Stimulated activated CD8-positive, alpha-beta memory T cell treated with anti-CD3 and anti-CD28 coated beads, Interleukin-12 subunit alpha, Interleukin-12 subunit beta, amount 100 ng/mL, for 24 hours (primary cell): ENCODE results near the gene VDAC1.

Source experiments
- DNase-seq: peaks from one replicate; pipeline ENCODE4 v3.0.0-alpha.2; 2020; ENCODE audit errors: extremely low read depth

The VDAC1 gene

DNA sequence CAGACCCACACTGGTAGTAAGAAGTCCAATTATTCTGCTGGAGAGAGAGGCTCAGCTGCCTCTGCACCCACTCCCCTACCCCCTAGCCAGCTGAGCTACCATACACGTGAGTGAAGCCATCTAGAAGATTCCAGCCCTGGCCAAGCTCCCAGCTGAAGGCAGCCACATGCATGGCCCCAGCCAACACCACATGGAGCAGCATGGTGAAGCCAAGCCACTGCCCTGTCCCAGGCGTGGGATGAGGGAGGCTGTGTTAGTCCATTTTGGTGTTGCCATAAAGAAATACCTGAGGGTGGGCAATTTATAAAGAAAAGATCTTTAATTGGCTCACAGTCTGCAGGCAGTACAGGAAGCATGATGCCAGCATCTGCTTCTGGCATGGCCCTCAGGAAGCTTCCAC, 20.0 kb upstream of the VDAC1 start:
- DNase-seq: no peak

DNA sequence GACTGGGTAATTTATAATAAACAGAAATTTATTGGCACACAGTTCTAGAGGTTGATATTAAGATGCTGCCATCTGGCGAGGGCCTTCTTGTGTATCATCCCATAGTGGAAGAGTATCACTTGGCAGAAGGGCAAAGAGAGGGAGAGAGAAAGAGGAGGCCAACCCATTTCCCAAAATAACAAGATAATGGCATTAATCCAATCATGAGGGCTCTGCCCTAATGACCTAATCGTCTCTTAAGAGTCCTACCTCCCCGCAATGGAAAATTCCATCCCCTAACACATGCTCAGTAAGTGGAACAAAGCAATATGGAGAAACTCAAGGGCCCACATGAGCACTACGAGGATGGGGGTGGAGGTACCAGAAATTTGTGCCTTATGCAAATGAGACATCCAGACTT, 17.6 kb upstream of the VDAC1 start:
- DNase-seq: no peak

DNA sequence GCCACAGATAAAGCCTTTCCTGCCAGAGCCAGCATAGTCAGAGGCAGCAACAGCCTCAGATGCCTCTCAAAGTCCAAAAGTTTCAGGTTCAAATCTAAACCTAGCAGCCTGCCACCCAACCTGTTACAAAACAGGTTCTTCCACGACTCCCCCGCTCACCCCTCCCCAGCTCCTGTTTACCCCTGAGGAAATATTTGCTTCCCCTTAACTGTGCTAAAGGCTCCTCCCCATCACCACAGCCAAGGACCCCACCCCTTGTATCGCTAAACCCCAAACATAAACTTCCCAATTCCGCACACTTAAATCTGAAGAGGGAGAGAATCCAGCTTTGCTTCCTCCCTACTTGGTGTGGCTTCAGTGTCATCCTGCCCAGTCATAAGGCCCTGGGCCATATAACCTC, 15.4 kb upstream of the VDAC1 start:
- DNase-seq: no peak

DNA sequence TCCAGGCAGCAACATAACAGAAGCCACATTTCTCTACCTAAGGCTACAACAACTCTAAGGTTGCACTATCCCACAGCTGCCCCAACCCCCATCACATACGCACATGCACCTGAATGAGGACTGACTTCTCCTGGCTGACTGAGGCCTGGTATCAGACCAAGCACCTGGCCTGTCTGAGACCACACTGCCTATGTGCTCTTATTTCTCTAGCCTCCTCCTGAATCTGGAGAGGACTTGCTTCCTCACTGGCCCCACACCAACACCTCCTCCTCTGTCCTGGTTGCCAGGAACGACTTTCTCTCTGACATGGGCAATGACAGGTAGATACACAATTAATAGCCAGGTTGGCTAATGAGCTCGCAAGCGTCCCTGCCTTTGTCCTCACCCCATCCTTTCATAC, 14.9 kb upstream of the VDAC1 start:
- DNase-seq: no peak

DNA sequence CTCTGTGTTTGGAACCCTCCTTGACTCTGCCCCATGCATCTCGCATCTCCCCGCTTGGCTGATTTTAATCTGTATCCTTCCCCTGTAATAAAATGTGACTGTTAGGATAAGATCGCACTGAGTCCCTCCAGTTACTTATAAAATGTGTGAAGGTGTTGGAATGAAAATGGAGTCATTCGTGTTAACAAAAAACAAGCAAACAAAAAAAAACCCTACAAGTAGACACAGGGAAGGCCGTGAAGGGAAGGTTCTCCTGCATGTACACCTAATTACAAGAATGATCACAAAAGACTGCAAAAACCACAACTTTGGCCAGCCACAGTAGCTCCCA, 14.2 kb upstream of the VDAC1 start:
- no peak for DNase-seq

DNA sequence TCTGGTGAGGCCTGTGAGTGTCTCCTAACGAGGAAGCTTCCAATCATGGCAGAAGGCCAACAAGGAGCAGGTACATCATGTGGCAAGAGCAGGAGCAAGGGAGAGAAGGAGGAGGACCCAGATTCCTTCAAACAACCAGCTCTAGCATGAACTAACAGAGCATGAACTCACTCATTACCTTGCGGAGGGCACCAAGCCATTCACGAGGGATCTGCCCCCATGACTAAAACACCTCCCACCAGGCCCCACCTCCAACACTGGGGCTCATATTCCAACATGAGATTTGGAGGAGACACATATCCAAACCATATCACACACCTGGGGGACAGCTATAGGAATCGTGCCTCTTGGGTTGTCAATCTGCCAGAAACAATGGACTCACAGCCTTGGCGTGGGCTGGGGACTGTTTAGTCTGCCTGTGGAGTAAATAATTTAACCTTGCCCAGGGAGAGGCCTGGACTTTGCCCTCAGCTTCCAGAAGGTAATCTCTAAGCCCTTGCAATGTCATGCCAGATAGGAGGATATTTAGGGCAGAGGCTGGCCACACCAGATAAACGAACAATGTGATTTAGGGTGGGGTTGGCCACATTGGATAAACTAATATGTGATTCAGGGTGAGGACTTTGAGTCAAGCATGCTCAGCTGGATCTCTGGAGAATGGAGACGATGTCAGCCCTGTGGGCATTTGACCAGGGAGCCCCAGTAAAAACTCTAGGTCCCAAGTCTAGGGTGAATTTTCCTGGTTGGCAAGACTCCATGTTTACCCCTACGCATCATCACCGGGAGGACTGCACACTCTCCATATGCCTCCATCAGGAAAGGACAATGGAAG, 13.6 kb upstream of the VDAC1 start:
- DNase-seq: no peak

DNA sequence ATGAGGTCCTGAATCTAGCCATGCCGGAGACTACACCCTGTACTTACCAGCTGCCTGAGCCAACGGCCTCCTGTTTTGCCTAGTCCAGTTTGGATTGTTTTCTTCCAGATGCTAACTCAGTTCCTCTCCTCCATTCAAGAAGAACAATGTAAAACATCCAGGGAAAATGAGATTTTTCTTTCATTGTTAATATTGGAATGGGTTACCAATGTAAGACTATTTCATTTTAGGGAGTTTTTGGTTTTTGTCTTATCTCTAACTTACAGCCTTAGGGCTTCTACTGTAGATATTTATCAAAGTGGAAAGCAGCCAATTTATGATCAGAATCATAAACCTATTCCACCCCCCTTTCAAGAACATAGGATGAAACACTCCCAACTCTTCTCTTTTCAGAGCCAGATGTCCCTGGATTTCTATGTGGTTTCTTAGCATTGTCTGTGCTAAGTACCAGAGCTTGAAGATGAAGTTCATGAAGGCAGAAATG, 3.5 kb upstream of the VDAC1 start:
- no peak for DNase-seq

DNA sequence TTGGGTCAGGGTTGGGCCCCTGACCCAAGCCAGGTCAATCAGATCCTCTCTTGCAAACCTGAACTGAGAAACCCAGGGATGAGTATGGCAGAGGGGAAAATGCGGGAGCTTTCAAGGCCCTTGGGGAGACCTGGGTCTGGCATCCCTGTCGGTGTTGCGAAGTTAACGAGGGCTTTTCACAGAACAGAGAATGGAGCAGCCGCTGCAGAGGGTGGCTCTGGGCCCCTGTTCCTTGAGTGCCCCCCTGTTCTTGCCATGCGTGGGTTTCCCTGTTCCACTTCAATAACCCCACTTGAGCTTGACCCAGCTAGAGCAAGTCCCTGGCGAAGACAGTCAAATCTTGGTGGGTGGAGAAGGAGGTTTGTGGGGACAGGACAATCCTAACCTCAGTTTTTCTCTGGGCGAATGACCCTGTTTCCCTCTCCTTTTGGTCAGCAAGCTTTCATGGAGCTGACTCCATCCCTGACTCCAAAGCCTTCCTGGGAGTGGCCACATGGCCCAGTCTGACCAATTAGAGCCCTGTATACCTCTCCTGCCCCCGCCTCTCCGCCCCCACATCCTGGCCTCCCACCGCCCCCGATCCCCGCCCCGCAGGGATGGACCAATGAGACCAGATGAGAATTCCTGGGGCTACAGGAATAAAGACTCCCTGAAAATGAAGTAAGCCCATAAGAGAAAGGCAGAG, 2.9 kb upstream of the VDAC1 start:
- DNase-seq: no peak

DNA sequence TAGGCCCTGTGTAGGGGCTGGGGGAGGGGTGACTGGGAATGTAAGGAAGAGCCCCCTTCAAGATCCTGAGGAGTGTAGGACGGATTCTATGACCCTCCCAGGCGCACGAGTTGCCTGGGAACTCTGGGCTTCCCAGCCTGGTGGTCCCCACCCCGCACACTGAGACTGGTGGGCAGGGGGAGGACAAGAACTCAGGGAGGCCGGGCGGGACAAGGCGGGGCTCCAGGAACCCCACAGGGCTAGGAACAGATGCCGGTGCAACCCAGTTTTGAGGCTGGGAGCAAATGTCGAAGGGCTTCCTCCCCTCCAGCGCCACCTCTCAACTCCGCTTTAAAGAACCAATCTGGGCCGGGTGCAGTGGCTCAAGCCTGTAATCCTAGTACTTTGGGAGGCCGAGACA, 1.3 kb upstream of the VDAC1 start:
- no peak for DNase-seq

DNA sequence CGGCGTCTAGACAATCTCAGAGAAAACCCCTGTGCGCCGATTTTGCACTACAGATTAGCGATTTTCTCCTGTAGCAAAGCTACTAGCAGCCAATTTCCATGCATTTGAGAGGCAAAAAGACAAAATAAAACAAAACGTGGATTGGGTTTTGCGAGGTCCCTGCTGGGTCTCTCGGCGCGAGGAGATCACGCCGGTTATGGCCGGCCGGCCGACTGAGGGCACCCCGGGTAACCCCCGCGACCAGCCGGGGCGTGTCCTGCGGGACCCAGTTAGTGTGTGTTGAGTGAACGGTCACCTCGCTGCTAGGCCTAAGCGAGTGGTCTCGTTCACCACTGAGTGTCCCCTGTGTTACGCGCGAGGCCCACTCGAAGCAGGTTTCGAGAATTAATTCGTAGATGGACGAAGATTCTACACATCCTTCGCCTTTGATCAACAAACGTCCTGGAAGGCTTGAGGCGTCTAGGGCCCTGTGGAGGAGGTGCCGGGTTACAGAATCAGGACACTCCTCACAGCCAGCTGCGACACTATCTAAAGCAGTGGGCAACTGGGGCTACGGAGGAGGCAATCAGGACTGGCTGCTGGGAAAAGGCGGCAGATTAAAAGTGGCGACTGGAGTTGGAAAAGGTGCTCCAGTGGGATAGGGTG, 764 bp upstream of the VDAC1 start:
- no peak for DNase-seq

DNA sequence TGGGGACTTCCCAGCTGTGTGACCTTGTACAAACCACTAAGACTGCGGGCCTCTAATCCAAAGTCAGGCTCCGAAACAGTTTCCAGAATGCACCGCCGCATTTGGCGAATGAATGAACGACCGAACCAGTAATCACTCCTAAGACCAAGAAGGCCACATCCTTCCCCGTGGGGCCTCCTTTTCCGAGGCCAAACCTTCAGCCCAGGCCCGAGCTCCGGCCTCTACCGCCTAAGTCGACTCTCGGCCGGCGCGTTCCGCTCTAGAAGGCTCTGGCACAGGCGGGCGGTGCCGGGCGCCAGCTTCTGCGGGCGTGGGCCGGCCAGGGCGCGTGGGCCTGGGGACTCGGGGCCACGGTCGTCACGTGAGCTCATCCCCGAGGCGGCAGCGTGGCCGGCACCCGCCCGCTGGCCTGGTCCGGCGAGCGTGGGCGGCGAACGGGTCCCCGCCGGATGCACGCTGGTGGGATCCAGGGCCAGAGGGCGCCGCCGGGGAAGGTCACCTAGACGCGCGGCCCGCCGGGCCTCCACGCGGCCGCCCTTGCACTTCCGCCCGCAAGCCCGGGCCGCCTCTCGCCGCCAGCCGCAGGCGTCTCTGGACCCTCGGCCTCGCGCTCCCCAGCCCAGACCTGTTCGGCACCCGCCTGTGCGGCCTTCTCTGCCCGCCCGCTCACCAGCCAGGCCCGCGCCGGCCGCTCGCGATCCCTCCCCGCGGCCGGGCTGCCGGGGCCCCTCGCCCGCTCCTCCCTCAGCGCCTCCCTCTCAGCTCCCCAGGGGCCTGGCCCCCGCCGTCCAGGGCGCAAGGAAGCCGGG, 754 bp downstream of the VDAC1 start:
- peak; percentile 23 for DNase-seq

DNA sequence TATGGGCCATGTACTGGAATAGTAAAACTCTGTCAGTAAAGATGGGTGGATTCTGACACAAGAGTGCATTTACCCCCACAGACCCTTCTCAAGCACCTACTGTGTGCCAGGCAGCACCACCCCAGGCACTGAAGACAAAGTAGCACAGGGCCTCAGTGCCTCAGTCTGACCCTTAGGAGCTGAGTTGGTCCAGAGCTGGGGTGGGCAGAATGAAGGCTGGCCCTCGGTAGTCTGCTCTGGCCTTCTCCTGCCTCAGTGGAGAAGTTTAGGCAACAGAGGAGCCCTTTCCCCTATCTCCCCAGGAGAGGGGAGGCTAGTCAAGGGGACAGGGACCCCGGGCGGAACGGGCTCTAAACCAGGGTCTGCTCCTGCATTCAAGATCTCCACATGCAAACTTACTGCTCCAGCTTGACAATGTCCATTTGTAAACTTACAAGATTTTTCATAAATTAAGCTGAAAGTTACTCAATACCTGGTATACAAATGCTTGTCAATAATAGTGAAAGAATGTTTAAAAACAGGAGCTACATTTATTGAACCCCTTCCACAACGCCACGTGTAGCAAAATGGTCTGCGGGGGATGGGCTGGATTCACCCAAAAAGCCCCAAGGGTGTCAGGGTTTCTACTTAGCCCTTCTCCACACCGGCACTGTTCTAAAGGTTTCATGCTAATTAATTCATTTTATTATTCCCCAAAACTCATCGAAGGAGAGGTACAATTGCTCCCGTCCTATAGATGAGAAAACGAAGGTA, 1.5 kb downstream of the VDAC1 start:
- DNase-seq: no peak

DNA sequence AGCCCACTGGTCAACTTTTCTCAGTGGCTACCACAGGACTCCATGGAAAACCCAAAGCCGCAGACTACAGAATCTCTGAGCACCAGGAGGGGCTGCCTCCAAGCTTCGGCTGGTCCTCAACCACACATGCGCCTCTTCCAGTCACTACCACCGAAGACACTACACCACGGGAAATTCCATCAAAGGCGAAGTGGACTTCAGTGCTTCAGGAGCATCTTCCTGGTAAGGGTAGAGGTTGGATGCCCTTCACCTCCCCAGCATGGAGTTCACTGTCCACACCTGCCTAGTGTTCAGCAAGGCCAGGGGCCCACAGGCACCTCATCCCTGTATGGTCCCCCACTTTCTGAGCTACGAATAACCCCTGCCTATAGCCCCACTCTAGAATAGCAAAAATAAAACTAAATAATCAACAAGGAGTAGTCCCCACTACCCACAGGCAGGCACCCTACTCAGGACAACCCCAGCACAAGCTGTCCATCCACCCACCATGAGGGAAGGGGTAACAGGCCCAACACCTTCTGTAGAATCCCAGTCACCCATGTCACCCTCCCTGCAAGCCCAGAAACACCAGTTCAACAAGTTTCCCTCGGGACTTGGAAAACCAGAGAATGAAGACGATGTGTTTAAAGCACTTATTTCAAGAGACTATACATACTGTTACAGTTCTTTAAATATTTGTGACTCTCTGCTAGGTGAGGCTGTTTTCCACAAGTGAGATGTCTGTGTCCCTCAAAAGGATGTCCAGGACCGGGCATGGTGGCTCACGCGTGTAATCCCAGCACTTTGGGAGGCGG, 2.6 kb downstream of the VDAC1 start:
- DNase-seq: no peak

DNA sequence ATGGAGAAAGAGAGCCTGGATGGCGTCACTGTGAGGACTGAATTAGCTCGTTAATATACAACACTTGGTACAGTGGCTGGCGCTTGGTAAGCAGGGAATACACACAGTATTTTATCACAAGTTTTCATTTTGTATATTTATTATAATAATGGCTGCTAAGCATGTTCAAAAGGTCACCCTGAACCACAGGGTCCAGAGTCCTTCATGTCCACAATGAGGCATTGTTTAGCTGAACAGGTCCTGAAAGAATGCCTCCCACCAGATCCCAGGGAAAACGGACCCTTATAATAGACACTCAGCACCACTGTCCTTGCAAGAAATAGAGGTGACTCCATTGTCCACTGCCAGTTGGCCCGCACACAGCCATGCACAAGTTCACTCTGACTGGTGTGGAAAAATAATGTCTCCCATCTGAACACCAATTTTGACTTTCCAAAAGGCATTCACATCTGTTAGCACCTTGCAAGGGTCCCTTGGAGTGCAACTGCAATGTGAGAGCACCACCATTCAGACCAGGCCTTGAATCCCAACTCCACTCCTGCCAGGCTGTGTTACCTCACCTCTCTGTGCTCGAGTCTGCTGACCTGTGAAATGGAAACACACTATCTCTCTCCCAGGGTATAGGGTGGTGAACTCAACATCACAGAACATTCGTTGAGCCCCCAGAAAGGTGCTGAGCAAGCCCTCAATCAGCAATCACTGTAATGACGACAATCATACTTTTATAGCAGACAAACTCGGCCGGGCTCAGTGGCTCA, 3.9 kb downstream of the VDAC1 start:
- no peak for DNase-seq

DNA sequence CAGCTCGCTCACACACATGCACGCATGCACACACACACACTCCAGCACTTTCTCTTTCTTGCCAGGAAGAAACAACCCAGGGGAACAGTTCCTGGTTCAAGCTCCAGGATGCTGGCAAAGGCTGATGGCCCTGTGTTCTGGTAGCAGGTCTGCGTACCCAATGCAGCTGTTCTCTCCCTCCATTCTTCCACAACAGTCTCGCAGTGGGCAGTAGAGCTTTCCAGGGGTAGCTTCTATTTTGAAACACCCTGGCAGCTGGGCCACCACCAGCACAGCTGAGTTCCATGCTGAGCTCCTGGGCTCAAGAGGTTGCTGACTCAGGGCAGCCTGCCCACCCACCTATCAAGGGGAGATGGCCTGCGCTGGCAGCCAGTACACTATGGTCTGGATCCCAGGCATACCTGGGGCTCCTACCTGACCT, 4.7 kb downstream of the VDAC1 start:
- DNase-seq: no peak

DNA sequence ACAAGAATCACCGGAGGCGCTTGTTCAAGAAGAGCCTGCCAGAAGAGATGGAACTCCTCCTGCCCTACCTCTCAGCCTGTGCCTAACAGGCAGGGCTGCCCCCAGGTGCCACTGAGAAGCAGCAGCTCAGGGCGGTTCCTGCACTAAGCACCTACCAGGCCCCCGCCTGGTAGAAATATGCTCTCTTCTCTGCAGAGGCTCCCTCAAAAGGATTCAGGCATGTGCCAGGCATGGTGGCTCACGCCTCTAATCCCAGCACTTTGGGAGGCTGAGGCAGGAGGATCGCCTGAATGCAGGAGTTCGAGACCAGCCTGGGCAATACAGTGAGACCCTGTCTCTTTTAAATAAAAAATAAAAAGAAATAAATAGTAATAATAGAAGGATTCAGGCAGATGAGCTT, 6.0 kb downstream of the VDAC1 start:
- no peak for DNase-seq

DNA sequence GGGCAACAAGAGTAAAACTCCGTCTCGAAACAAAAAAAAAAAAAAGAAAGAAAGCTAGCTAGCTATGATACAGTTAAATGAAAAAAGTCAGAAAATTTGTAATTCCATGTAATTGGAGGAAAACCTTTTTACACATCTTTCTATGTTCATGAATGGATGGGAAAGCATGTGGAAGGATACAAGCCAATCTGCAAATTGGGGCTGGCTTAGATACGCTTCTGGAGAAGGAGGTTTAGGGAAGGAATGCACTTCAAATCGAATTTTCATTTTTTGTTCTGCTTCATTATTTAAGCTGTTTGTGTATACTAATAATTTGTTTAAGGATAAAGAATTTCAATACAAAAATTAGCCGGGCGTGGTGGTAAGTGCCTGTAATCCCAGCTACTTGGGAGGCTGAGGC, 6.7 kb downstream of the VDAC1 start:
- DNase-seq: no peak

DNA sequence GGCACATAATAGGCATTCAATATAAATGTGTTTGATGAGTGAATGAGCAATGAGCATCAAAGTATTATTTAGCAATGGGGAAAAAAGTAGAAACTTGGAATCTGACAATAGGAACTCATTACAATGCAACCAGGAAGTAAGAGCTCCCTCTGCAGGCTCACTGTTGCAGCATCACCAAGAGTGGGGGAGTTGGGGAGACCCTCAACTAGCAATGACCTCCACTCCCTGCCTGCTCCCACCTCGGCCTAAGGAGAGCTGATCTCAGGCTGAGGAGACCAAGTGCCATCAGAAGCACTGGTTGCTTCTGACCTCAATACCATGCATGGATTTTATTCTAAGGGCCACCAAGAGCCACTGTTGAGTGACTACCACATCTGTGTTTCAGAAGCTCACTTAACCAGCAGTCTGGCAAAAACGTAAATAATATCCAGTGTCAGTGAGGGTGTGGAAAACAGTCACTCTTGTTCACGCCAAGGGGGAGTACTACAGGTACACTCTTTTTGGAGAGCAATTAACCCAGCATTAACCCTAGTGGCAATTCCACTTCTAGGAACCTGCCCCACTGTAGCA, 8.0 kb downstream of the VDAC1 start:
- no peak for DNase-seq

DNA sequence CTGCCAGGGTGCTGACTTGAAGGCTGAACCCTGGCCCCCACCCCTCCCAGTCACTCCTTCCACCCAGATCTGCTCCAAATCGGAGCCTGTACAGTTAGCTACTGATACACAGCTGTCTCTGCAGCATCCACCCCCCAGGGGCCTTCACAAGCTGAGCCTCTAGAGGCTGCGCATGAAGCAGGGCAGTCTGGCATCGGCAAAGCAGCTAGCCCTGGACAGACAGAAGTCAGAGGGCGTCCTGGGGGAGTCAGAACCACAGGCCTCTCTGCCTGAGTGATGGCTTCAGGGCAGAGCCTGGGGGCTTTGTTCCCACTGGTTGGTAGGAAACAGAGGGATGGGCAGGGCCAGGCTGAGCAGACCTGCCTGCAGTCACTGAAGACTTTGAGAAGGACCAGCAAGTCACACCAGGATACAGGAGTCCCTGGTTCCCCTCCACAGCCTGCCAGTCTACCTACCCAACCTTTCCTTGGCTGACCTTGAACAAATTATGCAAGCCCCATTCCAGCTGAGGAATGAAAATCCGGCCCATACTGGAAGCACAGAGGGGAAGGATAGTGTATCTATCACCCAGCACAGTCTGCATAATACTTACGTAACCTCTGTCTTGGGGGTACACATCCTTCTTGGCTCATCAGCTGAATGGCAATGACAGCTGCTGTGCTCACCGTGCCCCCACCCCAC, 8.8 kb downstream of the VDAC1 start:
- DNase-seq: no peak
